NB4 (cell line): ENCODE results near the gene BATF3.

ENCODE experiments used
- POLR2A ChIP-seq: IDR thresholded peaks from 2 replicates; pipeline ENCODE4 v1.6.1; 2011; ENCODE audit warnings: mild to moderate bottlenecking; ENCODE audit not compliant: insufficient read length; ENCODE audit errors: extremely low read depth
- TF ChIP-seq, protein P1 (sequence below): IDR thresholded peaks from one replicate; pipeline ENCODE4 v1.5.1; 2012; ENCODE audit warnings: low read depth, low read length

DNA sequence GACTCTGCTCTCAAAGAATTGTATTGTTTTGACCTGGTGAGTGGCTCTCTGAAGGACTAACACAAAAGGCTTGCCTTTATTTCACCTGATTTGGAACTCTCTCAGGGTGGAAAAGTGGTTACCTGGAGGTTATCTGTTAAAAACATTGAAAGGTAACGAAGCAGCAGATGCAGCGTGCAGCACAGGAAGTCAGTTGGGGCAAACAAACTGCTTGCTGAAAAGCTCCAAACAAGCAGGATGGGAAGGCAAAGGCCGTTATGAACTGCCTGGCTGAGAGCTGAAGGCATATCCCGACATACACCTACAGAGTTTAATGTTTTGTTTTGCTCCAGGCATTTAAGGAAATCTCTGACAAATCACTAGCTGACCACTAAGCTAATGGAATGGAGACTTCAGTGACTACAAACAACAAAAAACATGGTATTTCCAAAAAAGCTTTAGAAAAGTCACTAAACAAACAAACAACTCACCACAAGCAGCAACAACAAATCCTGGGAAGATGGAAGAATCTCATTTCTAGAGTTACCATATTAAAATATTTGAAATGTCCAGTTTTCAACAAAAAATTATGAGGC, 44.3 kb upstream of the BATF3 start:
- TF ChIP-seq, protein P1, sequence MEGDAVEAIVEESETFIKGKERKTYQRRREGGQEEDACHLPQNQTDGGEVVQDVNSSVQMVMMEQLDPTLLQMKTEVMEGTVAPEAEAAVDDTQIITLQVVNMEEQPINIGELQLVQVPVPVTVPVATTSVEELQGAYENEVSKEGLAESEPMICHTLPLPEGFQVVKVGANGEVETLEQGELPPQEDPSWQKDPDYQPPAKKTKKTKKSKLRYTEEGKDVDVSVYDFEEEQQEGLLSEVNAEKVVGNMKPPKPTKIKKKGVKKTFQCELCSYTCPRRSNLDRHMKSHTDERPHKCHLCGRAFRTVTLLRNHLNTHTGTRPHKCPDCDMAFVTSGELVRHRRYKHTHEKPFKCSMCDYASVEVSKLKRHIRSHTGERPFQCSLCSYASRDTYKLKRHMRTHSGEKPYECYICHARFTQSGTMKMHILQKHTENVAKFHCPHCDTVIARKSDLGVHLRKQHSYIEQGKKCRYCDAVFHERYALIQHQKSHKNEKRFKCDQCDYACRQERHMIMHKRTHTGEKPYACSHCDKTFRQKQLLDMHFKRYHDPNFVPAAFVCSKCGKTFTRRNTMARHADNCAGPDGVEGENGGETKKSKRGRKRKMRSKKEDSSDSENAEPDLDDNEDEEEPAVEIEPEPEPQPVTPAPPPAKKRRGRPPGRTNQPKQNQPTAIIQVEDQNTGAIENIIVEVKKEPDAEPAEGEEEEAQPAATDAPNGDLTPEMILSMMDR, result no peak
- TF ChIP-seq POLR2A, result no peak
